Measurements from ENCODE around the gene RAPGEF1. TPM values are rescaled to one million over a fixed set of nuclear protein-coding genes. Genes with fewer than 3 reads are reported as not detected.

RAPGEF1 gene
- total and polyA plus RNA-seq, 2 experiments from 2014 or later: 9.9 to 82.8 TPM

GRCh38 chr9:131557855-131558548, 181.9 kb downstream of the RAPGEF1 start:
- Histone ChIP-seq H4K20me1 (replicated peaks; ENCODE audit: insufficient read depth) (no peaks in the 10 kb centered on the region), H3F3A (replicated peaks; ENCODE audit: low read depth) (no peaks in the 10 kb centered on the region), H3K27ac (ENCODE audit: low read depth) (no peak overlapping the region), H3K79me2 (replicated peaks; ENCODE audit: insufficient read depth) (no peaks in the 10 kb centered on the region), H3K4me2 (no peak overlapping the region), H3K36me3 (ENCODE audit: insufficient read depth) (no peaks in the 10 kb centered on the region), H3K4me1 (ENCODE audit: insufficient read depth) (peaks cover 3% of the 10 kb centered on the region), H3K4me3 (no peak overlapping the region), H3K9me2 (ENCODE audit: insufficient read depth) (no peaks in the 10 kb centered on the region), H2AFZ (no peak overlapping the region), H3K27me3 (ENCODE audit: insufficient read depth) (peaks cover 34% of the 10 kb centered on the region)
- Mint-ChIP-seq H3K9me3 (peaks cover 36% of the 10 kb centered on the region), H3K27me3 (ENCODE audit: insufficient read depth, low read depth, poor library complexity) (peaks cover 41% of the 10 kb centered on the region), H3K36me3 (ENCODE audit: low read depth) (peaks cover 15% of the 10 kb centered on the region; the same call in 2 of the 3 replicates), H3K4me3 (no peak overlapping the region), H3K4me1 (peaks cover 5% of the 10 kb centered on the region; the same call in 2 of the 3 replicates), H3K27ac (no peak overlapping the region)
- ATAC-seq (no peak), DNase-seq (ENCODE audit: low spot score) (no peak)
- TF ChIP-seq, protein P1, sequence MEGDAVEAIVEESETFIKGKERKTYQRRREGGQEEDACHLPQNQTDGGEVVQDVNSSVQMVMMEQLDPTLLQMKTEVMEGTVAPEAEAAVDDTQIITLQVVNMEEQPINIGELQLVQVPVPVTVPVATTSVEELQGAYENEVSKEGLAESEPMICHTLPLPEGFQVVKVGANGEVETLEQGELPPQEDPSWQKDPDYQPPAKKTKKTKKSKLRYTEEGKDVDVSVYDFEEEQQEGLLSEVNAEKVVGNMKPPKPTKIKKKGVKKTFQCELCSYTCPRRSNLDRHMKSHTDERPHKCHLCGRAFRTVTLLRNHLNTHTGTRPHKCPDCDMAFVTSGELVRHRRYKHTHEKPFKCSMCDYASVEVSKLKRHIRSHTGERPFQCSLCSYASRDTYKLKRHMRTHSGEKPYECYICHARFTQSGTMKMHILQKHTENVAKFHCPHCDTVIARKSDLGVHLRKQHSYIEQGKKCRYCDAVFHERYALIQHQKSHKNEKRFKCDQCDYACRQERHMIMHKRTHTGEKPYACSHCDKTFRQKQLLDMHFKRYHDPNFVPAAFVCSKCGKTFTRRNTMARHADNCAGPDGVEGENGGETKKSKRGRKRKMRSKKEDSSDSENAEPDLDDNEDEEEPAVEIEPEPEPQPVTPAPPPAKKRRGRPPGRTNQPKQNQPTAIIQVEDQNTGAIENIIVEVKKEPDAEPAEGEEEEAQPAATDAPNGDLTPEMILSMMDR (conservative IDR thresholded peaks at IDR 0.05; ENCODE audit: low read depth in 2 of 2): peak in 1 of 2 experiments; percentile 52; a peak in 3 of 4 replicates
- TF ChIP-seq, protein P2, sequence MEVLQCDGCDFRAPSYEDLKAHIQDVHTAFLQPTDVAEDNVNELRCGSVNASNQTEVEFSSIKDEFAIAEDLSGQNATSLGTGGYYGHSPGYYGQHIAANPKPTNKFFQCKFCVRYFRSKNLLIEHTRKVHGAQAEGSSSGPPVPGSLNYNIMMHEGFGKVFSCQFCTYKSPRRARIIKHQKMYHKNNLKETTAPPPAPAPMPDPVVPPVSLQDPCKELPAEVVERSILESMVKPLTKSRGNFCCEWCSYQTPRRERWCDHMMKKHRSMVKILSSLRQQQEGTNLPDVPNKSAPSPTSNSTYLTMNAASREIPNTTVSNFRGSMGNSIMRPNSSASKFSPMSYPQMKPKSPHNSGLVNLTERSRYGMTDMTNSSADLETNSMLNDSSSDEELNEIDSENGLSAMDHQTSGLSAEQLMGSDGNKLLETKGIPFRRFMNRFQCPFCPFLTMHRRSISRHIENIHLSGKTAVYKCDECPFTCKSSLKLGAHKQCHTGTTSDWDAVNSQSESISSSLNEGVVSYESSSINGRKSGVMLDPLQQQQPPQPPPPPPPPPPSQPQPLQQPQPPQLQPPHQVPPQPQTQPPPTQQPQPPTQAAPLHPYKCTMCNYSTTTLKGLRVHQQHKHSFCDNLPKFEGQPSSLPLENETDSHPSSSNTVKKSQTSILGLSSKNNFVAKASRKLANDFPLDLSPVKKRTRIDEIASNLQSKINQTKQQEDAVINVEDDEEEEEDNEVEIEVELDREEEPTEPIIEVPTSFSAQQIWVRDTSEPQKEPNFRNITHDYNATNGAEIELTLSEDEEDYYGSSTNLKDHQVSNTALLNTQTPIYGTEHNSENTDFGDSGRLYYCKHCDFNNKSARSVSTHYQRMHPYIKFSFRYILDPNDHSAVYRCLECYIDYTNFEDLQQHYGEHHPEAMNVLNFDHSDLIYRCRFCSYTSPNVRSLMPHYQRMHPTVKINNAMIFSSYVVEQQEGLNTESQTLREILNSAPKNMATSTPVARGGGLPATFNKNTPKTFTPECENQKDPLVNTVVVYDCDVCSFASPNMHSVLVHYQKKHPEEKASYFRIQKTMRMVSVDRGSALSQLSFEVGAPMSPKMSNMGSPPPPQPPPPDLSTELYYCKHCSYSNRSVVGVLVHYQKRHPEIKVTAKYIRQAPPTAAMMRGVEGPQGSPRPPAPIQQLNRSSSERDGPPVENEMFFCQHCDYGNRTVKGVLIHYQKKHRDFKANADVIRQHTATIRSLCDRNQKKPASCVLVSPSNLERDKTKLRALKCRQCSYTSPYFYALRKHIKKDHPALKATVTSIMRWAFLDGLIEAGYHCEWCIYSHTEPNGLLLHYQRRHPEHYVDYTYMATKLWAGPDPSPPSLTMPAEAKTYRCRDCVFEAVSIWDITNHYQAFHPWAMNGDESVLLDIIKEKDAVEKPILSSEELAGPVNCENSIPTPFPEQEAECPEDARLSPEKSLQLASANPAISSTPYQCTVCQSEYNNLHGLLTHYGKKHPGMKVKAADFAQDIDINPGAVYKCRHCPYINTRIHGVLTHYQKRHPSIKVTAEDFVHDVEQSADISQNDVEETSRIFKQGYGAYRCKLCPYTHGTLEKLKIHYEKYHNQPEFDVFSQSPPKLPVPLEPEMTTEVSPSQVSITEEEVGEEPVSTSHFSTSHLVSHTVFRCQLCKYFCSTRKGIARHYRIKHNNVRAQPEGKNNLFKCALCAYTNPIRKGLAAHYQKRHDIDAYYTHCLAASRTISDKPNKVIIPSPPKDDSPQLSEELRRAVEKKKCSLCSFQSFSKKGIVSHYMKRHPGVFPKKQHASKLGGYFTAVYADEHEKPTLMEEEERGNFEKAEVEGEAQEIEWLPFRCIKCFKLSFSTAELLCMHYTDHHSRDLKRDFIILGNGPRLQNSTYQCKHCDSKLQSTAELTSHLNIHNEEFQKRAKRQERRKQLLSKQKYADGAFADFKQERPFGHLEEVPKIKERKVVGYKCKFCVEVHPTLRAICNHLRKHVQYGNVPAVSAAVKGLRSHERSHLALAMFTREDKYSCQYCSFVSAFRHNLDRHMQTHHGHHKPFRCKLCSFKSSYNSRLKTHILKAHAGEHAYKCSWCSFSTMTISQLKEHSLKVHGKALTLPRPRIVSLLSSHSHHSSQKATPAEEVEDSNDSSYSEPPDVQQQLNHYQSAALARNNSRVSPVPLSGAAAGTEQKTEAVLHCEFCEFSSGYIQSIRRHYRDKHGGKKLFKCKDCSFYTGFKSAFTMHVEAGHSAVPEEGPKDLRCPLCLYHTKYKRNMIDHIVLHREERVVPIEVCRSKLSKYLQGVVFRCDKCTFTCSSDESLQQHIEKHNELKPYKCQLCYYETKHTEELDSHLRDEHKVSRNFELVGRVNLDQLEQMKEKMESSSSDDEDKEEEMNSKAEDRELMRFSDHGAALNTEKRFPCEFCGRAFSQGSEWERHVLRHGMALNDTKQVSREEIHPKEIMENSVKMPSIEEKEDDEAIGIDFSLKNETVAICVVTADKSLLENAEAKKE (CRISPR knock-in tag; IDR thresholded peaks at IDR 0.05): no peak
